ENCODE results near the gene DPP6.

Gene DPP6

DNA sequence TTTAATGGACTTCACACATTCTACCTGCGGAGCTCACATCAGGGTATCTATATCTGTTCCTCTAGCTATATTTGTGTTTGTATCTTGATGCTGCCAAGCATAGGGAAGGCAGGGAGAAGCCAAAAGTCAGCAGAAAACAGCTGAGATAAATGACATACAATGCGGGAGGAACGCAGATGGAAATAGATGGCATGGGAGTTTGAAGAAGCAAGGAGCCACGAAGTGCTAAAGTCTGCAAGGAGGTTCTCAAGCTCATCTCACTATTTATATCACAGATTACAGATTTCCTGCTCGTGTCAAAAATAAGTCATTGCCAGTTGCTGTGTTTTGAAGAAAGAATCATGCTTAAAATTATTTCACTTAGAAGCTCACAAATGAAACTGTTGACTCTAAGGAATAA, 180.5 kb downstream of the DPP6 start:
- no peak for DNase-seq (ENCODE audit: low spot score)

GRCh38 chr7:154241988-154242387, 189.8 kb downstream of the DPP6 start:
- no peak for DNase-seq (ENCODE audit: low spot score)

GRCh38 chr7:154242709-154243108, 190.5 kb downstream of the DPP6 start:
- no peak for DNase-seq (ENCODE audit: low spot score)

DNA sequence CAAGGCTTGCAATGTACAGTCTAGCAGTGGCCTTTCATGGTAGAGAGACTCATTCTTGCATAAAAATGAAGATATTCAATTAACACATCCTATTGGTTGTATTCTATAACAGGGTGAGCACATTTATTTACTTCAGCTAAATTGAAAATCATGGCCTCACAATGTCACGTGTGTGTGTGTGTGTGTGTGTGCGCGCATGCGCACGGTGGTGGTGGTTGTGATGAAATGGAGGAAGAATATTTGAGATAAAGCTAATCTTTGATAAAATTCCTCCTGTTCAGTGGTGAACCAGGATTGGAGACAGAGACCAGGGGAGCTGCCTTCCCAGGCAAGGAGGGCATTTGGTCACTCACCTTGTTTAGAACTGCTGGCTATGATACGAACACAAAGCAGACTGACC, 199.8 kb downstream of the DPP6 start:
- DNase-seq (ENCODE audit: low spot score): no peak

GRCh38 chr7:154253810-154254209, 201.6 kb downstream of the DPP6 start:
- DNase-seq (ENCODE audit: low spot score): no peak

- DNase-seq (ENCODE audit: low spot score): no peak
These were observed 203.1 kb downstream of the DPP6 start for GRCh38 chr7:154255324-154255723.

DNA sequence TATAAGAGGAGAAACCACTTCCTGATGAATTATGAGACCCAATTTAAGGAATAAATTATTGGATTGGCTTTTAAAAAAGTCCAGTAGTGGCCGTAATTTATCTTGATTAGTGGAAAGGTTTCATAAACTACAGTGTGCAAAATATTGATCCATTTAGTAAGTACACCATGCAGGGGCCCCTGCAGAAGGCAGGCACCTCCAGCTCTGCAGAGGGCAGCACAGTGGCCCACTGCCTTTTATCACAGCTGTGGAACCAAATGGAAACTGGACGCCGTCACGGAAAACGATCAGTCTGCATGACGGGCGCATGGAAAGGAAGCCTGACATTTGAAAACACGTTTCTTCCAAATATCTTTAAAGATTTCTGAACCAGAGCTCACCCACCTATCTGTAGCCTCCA, 204.0 kb downstream of the DPP6 start:
- DNase-seq (ENCODE audit: low spot score): no peak

GRCh38 chr7:154259396-154259795, 207.2 kb downstream of the DPP6 start:
- DNase-seq (ENCODE audit: low spot score): no peak

- no peak for DNase-seq (ENCODE audit: low spot score)
These were observed 235.2 kb downstream of the DPP6 start for GRCh38 chr7:154287356-154287755.

GRCh38 chr7:154289119-154289518, 236.9 kb downstream of the DPP6 start:
- no peak for DNase-seq (ENCODE audit: low spot score)

DNA sequence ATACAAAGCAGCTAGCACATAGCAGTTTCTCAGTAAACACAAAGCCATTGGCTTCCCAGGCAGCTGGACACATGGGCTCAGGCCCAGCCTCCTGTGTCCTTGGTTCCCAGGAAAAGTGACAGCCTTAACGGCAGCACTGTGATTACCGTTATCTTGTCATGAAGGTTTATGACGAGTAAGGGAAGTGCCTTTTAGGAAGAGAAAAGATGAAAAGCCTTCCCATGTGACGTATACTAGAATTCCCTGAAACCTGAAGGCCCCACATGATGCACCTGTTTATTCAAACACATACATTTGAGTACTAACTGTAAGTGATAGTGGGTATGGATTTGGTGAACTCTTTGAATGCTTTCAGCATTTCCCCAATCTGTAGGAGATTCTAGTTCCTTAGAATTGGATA, 244.2 kb downstream of the DPP6 start:
- no peak for DNase-seq (ENCODE audit: low spot score)

DNA sequence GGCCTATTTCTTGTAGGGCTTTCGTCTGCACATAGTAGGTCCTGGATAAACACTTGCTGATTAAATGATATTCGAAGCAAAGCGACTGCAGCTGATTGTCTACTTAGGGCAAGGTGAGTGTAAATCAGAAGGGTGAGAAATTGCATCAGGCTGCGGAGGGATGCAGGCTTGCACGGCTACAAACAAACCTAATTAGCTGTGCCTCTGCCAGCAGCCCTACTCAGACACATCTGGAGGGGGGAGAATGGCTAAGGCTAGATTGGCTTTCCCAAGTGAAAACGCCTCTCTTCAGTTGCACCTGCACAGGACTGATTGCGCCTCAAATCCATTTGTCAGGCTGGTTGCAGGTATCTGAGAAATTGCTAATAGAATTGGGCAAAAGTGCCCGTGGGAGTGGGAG, 247.5 kb downstream of the DPP6 start:
- no peak for DNase-seq (ENCODE audit: low spot score)

DNA sequence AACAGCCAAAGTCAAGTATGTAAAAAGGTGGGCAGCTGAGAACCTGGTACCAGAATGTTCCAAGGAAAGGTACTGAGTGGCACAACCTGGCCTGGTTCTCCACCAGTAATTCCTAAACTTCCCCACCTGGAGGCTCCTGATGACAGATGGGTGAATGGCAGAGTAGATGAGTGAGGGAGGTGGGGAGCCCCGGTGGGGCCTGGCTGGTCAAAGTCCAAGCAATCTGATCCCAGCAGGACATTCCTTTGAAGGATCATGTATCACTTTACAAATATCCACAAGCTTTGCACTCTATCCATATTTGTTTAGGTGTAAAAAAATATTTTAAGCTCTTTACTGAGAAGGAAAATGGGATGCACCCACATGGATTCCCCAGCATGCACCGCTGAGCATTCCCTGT, 250.2 kb downstream of the DPP6 start:
- no peak for DNase-seq (ENCODE audit: low spot score)

- DNase-seq (ENCODE audit: low spot score): no peak
These were observed 252.0 kb downstream of the DPP6 start for GRCh38 chr7:154304231-154304630.

- DNase-seq (ENCODE audit: low spot score): no peak
These were observed 252.8 kb downstream of the DPP6 start for GRCh38 chr7:154304740-154305700.

DNA sequence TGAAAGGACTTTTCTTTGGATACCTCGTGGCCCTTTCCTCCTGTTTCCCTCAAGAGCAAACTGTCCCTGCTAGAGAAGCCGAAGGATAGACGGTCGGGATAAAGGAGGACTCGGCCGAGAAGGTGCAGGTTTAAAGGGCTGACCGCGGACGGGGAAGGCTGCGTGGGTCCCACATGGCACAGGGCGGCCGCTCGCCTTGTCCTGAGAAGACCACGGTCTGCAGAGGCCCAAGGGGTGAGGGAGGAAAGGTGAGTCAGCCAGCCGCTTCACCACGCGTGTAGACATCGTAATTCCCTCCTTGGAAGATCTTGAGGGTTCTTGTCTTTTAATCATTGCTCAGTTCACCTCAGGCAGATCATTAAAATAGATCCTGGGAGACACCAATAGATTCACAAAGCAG, 253.8 kb downstream of the DPP6 start:
- DNase-seq (ENCODE audit: low spot score): no peak

DNA sequence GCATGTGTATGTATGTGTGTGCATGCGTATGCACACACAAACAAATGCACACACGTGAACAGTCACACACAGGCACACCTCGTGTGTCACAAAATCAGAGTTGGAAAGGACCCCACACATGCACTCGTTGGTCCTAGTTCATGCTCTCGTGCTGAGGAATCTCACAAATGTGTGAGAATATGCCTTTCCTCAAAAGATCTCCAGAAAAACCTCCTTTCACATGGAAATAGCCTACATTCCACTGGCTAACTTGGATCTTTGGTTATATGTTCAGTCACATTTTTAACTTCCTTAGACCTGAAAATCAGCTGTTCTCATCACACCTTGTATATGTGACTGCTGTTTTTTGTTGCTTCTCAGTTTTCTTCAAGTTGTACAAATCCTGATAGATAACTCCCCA, 256.7 kb downstream of the DPP6 start:
- DNase-seq (ENCODE audit: low spot score): no peak

- no peak for DNase-seq (ENCODE audit: low spot score)
These were observed 257.9 kb downstream of the DPP6 start for GRCh38 chr7:154310114-154310513.

DNA sequence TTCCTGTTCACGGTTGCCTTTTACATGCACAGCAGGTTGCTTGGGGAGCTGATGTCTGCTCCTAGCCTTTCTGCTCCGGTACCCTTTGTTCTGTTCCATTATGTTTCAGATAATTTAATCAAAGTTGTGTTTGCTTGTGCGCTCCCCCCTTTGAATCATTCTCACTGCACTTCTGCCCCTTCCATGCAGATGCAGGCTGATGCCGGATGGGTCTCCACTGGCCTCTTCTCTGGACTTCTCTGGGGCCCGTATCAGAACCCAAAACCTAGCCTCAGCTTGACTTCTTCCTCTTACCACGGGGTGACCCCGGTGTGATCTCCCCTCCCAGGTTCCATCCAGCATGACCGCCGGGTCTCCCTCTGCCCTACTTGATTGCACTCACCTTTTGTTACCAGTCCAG, 272.0 kb downstream of the DPP6 start:
- no peak for DNase-seq (ENCODE audit: low spot score)

DNA sequence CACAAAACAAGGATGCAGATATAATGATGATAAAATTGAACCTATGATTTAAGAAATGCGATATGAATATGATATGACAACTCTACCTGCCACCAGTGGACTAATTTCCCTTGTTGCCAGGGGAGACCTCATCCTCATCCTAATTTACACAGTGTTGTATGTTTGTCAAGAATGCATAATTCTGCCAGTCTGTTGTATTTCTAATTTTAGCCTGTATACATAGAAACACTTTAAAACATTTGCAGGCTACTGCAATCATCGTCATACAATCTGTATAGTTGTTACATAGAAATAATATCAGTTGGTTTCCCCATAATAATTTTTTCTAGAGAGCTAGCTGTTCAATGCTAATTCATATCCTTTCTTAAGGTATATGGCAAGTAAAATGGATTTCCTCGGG, 274.2 kb downstream of the DPP6 start:
- no peak for DNase-seq (ENCODE audit: low spot score)

DNA sequence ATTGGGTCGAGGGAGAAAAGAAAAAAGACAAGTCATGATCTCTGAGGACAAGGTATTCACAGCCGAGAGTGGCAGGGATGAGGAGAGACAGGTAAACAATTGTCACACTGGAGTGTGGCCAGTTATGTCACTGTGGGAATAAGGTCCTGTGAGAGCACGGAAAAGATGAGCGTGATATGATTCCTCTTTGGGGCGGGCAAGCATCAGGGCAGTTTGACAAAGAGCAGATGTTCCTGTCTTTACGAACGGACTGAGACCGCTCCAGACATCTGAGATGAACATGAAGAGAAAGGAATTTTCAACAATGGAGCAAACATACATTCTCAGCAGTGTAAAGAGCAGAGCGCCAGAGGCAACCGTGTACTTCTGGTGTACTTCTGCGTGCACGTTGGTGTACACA, 278.1 kb downstream of the DPP6 start:
- no peak for DNase-seq (ENCODE audit: low spot score)

GRCh38 chr7:154332811-154333580, 280.8 kb downstream of the DPP6 start:
- DNase-seq (ENCODE audit: low spot score): no peak

DNA sequence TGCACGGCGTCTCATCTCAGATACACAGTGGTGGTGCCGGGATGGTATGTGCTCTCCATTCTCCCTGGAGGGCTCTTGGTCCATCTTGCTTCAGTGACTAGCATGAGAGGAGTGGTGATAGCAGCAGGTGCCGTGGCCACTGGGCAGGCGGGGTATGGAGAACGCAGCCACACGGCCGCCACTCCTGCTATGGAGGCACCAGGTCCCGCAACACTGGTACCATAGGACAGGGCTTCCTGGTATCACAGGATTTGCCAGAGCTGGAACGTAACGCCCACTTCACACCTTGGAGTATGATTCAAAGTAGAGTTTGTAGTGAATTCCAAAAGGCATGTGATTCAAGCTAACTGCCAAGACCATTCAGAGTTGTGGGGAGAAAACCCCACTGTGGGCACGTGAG, 284.1 kb downstream of the DPP6 start:
- DNase-seq (ENCODE audit: low spot score): no peak
